Measurements from ENCODE around the gene CNDP1.

CNDP1 gene

DNA sequence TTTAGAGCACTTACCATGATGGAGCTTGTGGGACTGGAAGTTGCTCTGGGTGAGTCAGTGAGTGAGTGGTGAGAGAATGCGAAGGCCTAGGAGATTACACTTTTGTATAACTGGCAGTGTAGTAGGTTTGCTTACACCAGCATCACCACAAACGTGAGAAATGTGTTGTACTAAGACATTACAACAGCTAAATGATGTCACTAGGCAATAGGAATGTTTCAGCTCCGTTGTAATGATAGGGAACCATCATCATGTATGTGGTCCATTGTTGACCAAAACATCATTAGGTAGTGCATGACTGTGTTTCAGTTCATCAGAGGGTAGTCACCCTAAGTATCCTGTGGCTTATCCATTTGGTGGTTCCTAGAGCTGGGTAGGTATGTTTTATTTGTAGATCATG lies 75.2 kb downstream of the CNDP1 start:
- DNase-seq (ENCODE audit: low read depth): peak; percentile 52
- H3K4me3 ChIP-seq (replicated peaks; ENCODE audit: low read depth, low read length): no peak overlapping the region
- TF ChIP-seq, protein P1, sequence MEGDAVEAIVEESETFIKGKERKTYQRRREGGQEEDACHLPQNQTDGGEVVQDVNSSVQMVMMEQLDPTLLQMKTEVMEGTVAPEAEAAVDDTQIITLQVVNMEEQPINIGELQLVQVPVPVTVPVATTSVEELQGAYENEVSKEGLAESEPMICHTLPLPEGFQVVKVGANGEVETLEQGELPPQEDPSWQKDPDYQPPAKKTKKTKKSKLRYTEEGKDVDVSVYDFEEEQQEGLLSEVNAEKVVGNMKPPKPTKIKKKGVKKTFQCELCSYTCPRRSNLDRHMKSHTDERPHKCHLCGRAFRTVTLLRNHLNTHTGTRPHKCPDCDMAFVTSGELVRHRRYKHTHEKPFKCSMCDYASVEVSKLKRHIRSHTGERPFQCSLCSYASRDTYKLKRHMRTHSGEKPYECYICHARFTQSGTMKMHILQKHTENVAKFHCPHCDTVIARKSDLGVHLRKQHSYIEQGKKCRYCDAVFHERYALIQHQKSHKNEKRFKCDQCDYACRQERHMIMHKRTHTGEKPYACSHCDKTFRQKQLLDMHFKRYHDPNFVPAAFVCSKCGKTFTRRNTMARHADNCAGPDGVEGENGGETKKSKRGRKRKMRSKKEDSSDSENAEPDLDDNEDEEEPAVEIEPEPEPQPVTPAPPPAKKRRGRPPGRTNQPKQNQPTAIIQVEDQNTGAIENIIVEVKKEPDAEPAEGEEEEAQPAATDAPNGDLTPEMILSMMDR (IDR thresholded peaks at IDR 0.05; ENCODE audit: low read length, missing control alignments): no peak

DNA sequence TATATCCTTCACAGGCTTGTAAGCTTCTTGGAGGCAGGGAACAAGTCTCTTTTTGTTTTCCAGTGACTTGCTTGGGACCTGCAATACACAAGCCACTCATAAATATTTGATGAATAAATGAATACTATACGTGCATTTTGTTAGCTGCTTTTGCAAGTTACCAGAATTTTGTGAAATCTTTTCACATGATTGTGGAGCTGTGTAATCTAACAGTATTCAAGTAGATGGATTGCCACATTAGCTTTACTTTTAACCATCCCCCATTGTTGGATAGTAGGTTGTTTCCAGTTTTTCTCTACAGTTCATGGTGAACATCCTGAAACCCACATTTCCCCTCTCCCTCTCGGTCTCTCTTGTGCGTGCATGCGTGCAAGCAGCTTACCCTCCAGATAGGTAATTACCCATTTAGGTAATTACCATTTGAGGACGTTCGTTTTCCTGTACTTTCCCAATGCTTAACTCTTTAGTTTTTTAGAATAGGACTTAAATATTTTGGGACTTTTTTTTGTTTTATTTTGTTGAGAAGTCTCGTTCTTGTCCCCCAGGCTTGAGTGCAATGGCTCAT lies 75.8 kb downstream of the CNDP1 start:
- H3K4me3 ChIP-seq (replicated peaks; ENCODE audit: low read depth, low read length): no peak overlapping the region
- DNase-seq (ENCODE audit: low read depth): no peak

DNA sequence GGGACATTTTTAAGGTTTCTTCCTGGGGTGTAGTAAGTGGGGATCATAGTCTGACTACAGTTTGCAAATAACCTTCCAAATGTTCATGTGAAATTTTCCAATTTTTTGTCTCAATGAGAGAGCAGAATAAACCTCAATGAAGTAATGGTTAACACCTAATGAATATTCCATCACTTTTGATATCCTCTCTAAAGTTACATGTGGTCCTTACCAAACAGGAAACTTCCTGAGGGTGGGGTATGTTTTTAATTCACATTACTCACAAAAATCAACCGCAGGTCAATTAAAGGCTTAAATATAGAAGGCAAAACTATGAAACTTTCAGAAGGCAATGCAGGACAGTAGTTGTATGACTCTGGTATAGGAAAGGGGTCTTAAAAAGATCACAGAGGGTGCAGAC lies 76.6 kb downstream of the CNDP1 start:
- no peak overlapping the region for H3K4me3 ChIP-seq (replicated peaks; ENCODE audit: low read depth, low read length)
- DNase-seq (ENCODE audit: low read depth): no peak
- TF ChIP-seq, protein P1 (IDR thresholded peaks at IDR 0.05; ENCODE audit: low read length, missing control alignments): no peak

More for the DNA sequence above, 75.8 kb downstream of the CNDP1 start:
- TF ChIP-seq, protein P1 (IDR thresholded peaks at IDR 0.05; ENCODE audit: low read length, missing control alignments): no peak

DNA sequence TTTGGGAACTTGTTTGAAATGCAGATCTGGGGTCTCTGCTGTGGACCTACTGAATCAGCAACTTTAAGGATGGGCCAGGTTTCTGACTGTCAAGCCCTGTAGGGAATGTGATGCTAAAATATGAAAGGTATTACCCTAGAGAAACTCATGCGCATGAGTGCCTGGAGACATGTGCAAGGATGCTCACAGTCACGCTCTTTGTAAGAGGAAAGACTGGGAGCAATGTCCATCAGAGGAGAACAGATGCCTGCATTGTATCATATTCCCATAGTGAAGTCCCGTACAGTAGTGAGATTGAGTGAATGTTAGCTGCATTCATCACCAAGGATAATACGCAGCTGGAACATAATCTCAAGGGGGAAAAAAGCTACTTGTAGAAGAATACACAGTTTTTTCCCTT lies 77.5 kb downstream of the CNDP1 start:
- no peak overlapping the region for H3K4me3 ChIP-seq (replicated peaks; ENCODE audit: low read depth, low read length)
- TF ChIP-seq, protein P1 (IDR thresholded peaks at IDR 0.05; ENCODE audit: low read length, missing control alignments): no peak
- no peak for DNase-seq (ENCODE audit: low read depth)

DNA sequence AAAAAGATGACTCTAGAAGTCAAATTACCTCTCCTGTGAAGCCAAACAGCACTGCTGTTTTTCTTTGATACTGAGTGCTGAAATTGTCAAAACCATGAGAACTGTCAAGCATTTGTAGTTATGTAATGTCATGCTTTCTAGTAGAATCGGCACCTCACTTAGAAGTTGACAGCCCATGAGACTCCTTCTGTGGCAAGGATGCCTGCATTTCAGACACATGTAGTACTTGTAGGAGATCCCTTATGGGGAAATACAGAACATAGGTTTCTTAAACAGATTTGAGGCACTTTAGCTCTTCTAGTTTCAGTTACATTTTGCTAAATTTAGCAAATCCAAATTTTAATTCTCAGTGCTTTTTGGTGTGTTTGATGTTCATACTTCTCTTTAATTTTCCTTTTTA lies 79.1 kb downstream of the CNDP1 start:
- no peak overlapping the region for H3K4me3 ChIP-seq (replicated peaks; ENCODE audit: low read depth, low read length)
- no peak for DNase-seq (ENCODE audit: low read depth)
- TF ChIP-seq, protein P1 (IDR thresholded peaks at IDR 0.05; ENCODE audit: low read length, missing control alignments): no peak

DNA sequence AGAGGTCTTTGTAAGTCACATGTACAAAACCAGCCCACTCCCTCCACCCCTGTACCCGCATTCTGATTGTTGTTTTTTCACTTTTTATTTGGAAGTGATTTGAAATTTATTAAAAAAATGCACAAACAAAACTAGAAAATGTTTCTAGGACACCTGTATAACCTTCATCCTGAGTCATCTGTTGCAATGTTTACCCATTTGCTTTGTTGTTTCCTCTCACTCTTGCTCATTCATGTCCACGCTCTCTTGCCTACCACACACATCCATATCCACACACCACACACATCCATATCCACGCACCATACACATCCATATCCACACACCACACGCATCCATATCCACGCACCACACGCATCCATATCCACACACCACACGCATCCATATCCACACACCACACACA lies 82.2 kb downstream of the CNDP1 start:
- TF ChIP-seq, protein P1 (IDR thresholded peaks at IDR 0.05; ENCODE audit: low read length, missing control alignments): no peak
- DNase-seq (ENCODE audit: low read depth): no peak
- no peak overlapping the region for H3K4me3 ChIP-seq (replicated peaks; ENCODE audit: low read depth, low read length)

DNA sequence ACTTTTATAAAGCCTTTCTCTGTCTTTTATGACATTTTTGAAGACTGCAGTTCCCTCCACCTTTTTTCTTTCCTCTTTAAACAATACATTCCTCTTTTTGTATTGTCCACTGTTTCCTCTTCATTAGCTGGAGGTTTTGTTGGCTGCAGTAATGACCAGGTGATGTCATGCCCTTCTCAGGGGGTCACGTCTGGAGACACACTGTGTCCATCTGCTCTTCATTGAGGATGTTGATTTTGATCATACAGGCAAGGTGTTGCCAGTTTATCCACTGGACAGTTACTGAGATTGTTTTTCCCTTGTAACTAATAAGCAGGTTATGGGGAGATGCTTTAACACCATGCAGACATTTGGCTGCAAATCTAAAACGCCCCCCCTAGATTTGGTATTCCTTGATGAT lies 83.2 kb downstream of the CNDP1 start:
- TF ChIP-seq, protein P1 (IDR thresholded peaks at IDR 0.05; ENCODE audit: low read length, missing control alignments): no peak
- DNase-seq (ENCODE audit: low read depth): no peak
- H3K4me3 ChIP-seq (replicated peaks; ENCODE audit: low read depth, low read length): no peak overlapping the region
